WI38 (cell line): ENCODE measurements around the gene PXN.
A peak's percentile ranks its signal among the peaks of the same experiment; 100 is the strongest.
"Not testable (repeated sequence)": the region's sequence is repeated elsewhere in the genome, so short reads cannot be mapped to it uniquely, and the experiment has no call there.

Experiments used
- H3K4me3 ChIP-seq: 2 replicates; pipeline ENCODE4 v1.5.1; 2011; ENCODE audit warnings: low read depth, mild to moderate bottlenecking, control low read depth, low read length
- TF ChIP-seq, protein P1 (sequence below): IDR thresholded peaks from 2 replicates; pipeline ENCODE4 v1.5.1; 2012; ENCODE audit warnings: low read depth, mild to moderate bottlenecking, control low read depth, low read length

Gene PXN

DNA sequence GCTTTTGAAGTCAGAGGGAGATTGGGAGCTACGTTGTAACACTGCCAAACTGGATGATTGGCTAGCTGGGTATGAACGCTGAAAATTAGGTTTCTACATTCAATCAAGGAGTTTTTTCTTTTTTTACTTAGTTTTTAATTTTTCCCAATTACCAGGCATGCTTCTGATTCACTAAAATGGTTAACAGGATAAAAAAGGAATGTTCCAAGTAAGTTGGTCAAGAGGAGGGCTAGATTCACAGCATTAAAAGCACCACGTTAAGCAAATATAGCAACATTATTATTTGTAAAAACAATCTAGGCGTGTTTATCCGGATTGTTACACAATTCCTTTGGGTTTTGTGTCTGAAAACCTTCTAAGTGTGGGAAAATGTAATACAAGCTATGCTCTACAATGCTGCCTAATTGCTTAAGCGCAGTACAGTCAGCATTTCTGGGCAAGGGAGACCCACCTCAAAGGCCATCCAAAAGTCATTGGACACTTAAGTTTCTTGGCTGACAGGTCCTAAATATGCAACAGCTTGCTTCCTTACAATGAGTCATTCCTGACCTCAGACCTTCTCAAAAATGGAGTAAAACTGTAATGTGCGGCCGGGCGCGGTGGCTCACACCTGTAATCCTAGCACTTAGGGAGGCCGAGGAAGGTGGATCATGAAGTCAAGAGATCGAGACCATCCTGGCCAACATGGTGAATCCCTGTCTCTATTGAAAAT, 65.8 kb downstream of the PXN start:
- TF ChIP-seq, protein P1, sequence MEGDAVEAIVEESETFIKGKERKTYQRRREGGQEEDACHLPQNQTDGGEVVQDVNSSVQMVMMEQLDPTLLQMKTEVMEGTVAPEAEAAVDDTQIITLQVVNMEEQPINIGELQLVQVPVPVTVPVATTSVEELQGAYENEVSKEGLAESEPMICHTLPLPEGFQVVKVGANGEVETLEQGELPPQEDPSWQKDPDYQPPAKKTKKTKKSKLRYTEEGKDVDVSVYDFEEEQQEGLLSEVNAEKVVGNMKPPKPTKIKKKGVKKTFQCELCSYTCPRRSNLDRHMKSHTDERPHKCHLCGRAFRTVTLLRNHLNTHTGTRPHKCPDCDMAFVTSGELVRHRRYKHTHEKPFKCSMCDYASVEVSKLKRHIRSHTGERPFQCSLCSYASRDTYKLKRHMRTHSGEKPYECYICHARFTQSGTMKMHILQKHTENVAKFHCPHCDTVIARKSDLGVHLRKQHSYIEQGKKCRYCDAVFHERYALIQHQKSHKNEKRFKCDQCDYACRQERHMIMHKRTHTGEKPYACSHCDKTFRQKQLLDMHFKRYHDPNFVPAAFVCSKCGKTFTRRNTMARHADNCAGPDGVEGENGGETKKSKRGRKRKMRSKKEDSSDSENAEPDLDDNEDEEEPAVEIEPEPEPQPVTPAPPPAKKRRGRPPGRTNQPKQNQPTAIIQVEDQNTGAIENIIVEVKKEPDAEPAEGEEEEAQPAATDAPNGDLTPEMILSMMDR = no peak
- H3K4me3 ChIP-seq = peak overlapping the region; percentile 97

DNA sequence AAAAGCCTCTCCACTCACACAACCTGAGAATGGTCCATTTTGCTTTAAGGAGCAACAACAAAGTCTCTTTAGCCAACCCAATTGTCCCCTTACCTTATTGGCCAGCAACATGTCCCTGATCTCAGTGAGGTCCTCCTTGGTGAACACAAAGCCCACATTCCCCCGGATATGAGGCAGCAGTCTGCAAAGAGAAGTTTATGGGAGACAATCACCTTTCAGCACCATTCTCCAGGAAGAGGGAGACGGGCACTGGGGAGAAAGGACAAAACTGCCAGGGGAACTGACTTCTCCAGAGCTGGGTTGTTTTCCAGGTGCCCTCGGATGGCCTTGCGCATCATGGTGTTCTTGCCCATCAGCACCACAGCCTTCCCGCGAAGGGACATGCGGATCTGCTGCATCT, 66.5 kb downstream of the PXN start:
- peak overlapping the region; percentile 97 for H3K4me3 ChIP-seq
- TF ChIP-seq, protein P1 = no peak

DNA sequence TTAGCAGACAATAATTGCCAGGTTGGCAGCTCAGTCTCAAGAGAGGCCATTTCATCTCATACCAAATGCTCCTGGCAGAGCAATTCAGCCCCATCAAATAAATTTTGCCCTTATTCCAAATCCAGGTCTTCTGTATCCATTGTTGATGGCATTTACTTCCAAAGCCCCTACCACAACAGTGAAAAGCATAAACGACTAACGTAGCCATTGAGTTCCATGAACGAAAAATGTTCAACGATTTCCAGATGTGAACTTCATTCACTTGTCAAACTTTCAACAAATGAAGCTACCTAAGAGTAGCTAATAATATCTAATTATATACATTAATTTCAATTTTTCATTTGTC, 68.0 kb downstream of the PXN start:
- TF ChIP-seq, protein P1 = no peak
- no peak overlapping the region for H3K4me3 ChIP-seq

DNA sequence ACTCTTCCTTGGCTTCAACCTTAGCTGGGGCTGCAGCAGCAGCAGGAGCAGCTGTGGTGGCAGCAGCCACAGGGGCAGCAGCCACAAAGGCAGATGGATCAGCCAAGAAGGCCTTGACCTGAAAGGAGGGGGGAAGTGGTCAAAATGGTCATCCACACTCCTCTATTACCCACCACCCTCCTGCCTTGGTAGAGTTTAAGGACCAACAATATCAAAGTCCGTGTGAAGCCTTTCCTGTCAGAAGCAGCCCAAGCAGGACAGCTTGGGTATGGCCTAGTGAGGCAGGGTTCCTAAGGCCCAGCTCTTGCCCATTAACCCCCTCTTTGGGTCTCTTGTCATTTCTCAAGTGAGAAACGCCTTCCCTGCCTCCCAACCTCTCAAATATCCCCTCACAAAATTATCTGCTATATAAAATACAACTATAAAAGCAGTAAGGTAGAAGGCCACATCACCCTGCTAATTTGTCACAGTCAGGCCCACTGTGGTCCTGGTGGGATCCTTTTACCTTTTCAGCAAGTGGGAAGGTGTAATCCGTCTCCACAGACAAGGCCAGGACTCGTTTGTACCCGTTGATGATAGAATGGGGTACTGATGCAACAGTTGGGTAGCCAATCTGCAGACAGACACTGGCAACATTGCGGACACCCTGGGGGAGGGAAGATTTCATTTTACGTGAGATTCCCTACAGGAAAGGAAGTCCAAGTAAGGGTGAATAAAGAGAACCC, 68.6 kb downstream of the PXN start:
- not testable (repeated sequence) for H3K4me3 ChIP-seq

DNA sequence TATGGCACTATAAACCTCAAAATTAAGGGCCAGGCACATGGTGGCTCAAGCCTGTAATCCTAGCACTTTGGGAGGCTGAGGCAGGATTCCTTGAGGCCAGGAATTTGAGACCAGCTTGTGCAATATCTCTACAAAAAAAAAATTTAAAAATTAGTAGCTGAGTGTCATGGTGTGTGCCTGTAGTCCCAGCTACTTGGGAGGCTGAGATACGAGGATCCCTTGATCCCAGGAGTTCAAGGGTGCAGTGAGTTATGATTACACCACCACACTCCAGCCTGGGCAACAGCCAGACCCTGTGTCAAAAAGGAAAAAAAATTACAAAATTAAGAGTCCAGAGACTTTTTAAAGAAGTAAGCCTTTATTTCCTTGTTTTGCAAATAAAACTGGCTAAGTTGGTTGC, 69.2 kb downstream of the PXN start:
- no peak overlapping the region for H3K4me3 ChIP-seq
- TF ChIP-seq, protein P1 = no peak

DNA sequence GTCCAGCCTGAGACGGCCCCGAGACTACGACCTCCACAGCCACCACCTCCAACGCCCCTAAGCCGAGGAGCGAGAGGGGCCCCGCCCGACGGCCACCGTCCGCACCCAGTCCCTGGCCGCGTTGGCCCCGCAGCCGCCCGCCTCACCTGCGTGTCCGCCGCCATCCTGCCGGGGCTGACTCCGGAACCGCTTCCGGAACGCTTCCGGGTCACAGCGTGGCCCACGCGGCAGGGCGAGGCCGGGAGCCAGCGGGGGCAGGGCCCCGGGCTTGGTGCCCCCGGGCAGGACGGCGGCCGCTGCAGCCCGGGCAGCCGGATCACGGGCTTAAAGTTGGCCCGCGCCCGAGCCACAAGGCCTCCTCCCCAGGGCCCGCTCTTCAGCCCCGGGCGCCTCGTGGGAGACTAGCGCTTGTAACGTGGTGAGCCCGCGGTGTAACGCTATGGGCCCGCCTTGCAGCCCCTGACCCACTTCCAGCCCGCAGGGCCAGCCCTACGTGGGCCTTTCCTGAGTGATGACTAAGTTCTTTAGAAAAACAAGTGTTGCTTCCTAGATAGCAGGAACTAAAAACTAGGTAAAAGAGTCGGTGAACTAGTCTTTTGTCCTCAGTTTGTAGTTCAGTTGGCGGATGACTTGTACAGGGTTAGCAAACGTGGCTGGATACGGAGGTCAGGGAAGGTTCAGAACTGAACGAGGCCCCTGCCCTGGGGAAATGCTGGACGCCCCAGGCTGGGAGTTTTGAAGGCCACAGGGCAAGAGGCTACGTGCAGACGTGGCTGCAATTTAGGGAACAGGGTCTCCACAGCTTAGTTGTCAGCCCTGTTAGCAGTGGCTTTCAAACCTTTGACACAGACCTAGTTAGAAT, 70.8 kb downstream of the PXN start, which contains the start of gene GCN1:
GCN1 (minus strand) TSS at position 182 of the 862 bp plus-strand sequence; CDS start at position 164, 18 bp downstream.
- TF ChIP-seq, protein P1 = no peak
- peak within 1 kb of the TSS; percentile 77 for H3K4me3 ChIP-seq

DNA sequence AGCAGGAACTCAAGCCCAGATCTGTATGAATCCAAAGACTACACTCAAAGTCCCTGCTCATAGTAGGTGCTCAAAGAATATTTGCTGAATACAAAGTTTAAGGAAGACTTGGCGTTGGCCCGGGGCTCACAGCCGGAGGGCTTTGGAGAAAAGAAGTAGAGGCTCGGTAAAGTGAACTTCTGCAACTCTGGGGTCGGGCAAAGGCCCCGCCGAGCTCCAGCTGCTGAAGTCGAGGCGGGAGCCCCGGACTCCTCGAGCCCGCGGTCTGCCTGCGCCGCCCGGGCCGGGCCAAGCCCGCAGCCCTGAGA, 71.3 kb downstream of the PXN start:
- peak overlapping the region; percentile 77 for H3K4me3 ChIP-seq
- TF ChIP-seq, protein P1 = no peak

DNA sequence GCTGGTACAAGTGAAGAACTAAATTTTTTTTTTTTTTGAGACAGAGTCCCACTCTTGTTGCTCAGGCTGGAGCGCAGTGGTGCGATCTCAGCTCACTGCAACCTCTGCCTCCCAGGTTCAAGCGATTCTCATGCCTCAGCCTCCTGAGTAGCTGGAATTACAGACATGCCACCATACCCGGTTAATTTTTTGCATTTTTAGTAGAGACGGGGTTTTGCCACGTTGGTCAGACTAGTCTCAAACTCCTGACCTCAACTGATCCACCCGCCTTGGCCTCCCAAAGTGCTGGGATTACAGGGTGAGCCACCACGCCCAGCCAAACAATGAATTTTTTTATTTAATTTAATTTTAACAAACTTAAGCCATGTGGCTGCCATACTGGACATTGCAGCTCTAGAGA, 72.2 kb downstream of the PXN start:
- peak overlapping the region; percentile 77 for H3K4me3 ChIP-seq
